GM23248 (cell line): ENCODE results near the gene ONECUT3. TPM values are rescaled to one million over a fixed set of nuclear protein-coding genes. Genes with fewer than 3 reads are reported as not detected.

Experiments used
- DNase-seq: peaks from one replicate; pipeline ENCODE4 v3.0.0-alpha.2; 2015
- H2AFZ ChIP-seq: fragments of 200-600 bp; sonication (generic); 2 replicates; pipeline ENCODE4 v1.6.1; 2016; ENCODE audit warnings: antibody characterized with exemption
- H3F3A ChIP-seq: fragments of 200-600 bp; sonication (generic); 2 replicates; pipeline ENCODE4 v1.6.1; 2016; ENCODE audit warnings: mild to moderate bottlenecking, antibody characterized with exemption, mixed run types; ENCODE audit not compliant: insufficient read depth
- H3K27ac ChIP-seq: fragments of 200-600 bp; sonication (generic); 2 replicates; pipeline ENCODE4 v1.5.1; 2016; ENCODE audit warnings: mild to moderate bottlenecking
- H3K27me3 ChIP-seq: fragments of 200-600 bp; sonication (generic); replicated peaks from 2 replicates; pipeline ENCODE4 v1.6.1; 2016; ENCODE audit warnings: mild to moderate bottlenecking; ENCODE audit not compliant: insufficient read depth
- H3K36me3 ChIP-seq: fragments of 200-600 bp; sonication (generic); 2 replicates; pipeline ENCODE4 v1.6.1; 2016; ENCODE audit warnings: low read depth, mild to moderate bottlenecking
- H3K4me1 ChIP-seq: fragments of 200-600 bp; sonication (generic); 2 replicates; pipeline ENCODE4 v1.6.1; 2016; ENCODE audit warnings: mild to moderate bottlenecking; ENCODE audit not compliant: insufficient read depth
- H3K4me2 ChIP-seq: fragments of 200-600 bp; sonication (generic); one replicate; pipeline ENCODE4 v1.6.1; 2016; ENCODE audit warnings: mild to moderate bottlenecking; ENCODE audit not compliant: unreplicated experiment
- H3K4me3 ChIP-seq: fragments of 200-600 bp; sonication (generic); 2 replicates; pipeline ENCODE4 v1.5.1; 2016; ENCODE audit warnings: mild to moderate bottlenecking
- H3K79me2 ChIP-seq: fragments of 200-600 bp; sonication (generic); 2 replicates; pipeline ENCODE4 v1.6.1; 2016; ENCODE audit warnings: mild to moderate bottlenecking; ENCODE audit not compliant: insufficient read depth
- H3K9ac ChIP-seq: fragments of 200-600 bp; sonication (generic); 2 replicates; pipeline ENCODE4 v1.6.1; 2016; ENCODE audit warnings: mild to moderate bottlenecking
- H3K9me2 ChIP-seq: fragments of 200-600 bp; sonication (generic); 2 replicates; pipeline ENCODE4 v1.6.1; 2016; ENCODE audit warnings: mixed run types, mild to moderate bottlenecking, moderate library complexity; ENCODE audit not compliant: insufficient read depth
- H3K9me3 ChIP-seq: fragments of 200-600 bp; sonication (generic); one replicate; pipeline ENCODE4 v1.6.1; 2017; ENCODE audit warnings: low read depth
- H4K20me1 ChIP-seq: fragments of 200-600 bp; sonication (generic); 2 replicates; pipeline ENCODE4 v1.6.0; 2016; ENCODE audit not compliant: insufficient read depth
- EZH2 ChIP-seq: fragments of 200-600 bp; sonication (generic); IDR thresholded peaks from 2 replicates; pipeline ENCODE4 v1.6.1; 2018; ENCODE audit warnings: antibody characterized with exemption, mild to moderate bottlenecking; ENCODE audit not compliant: insufficient read depth, poor library complexity, severe bottlenecking
- EZH2phosphoT487 ChIP-seq: fragments of 200-600 bp; sonication (generic); IDR thresholded peaks from 2 replicates; pipeline ENCODE4 v1.6.1; 2018; ENCODE audit warnings: antibody characterized with exemption, moderate library complexity, mild to moderate bottlenecking, low read depth; ENCODE audit not compliant: insufficient read depth
- WGBS, 2 experiments: methylation state at CpG; one replicate each; pipeline ENCODE4 v1.1.6; 2015 to 2017; ENCODE audit warnings: low lambda C conversion rate in 2 of 2, low coverage in 1 of 2; ENCODE audit errors: missing lambda C conversion rate in 2 of 2; 5-methylcytosine and 5-hydroxymethylcytosine counted together
- in situ Hi-C: fragments of 300-500 bp; cut with MboI; formaldehyde crosslinking; loops from 2 replicates; pipeline ENCODE4 v1.15.0; 2020
- polyA plus RNA-seq: library from polyadenylated mRNA; unstranded; fragments of >200 nt; fragmentation: Nextera tagmentation; extraction: Ambion mirVana; gene quantifications from 2 replicates; pipeline ENCODE4 v1.2.1, GENCODE V29; 2016
- total RNA-seq: library from RNA; depleted of rRNA; stranded (reverse); fragments of >200 nt; shearing (Covaris generic); gene quantifications from 2 replicates; pipeline ENCODE4 v1.2.3, GENCODE V29; 2014

The ONECUT3 gene
- total and polyA plus RNA-seq, 2 experiments from 2014 or later, result not detected

DNA sequence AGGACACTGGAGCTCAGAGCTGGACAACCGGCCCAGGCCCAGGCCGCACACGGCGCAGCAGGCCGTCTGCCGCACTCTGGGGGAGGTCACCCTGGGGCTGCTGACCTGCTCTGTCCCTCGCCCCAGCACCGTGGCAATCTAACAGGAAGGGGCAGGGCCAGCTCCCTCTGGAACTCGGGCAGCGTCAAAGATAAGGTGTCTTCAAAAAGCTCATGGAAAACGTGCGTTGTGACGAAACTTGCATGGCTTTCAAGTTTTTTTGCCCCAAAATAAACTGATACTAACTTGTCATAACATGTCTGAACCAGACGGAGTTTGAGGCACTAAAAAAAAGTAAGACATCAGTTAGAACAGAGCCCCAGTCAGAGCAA lies 70.9 kb downstream of the ONECUT3 start:
- Histone ChIP-seq H3K79me2 (peaks cover 8% of the 10 kb centered on the region), H3K9me2 (no peaks in the 10 kb centered on the region), H3K9me3 (no peaks in the 10 kb centered on the region), H3K4me2 (no peak overlapping the region), H3K36me3 (peaks cover 6% of the 10 kb centered on the region; the same call in 1 of the 2 replicates), H4K20me1 (no peaks in the 10 kb centered on the region), H3K27me3 (no peaks in the 10 kb centered on the region), H3K9ac (no peak overlapping the region), H2AFZ (no peak overlapping the region), H3K4me3 (no peak overlapping the region), H3F3A (no peaks in the 10 kb centered on the region), H3K27ac (no peak overlapping the region), H3K4me1 (no peaks in the 10 kb centered on the region)
- no peak for DNase-seq
- WGBS, 2 experiments, result 83 to 84% methylated on average over 14 of the region's 14 CpGs
- TF ChIP-seq EZH2phosphoT487 (no peak), EZH2 (no peak)
- in situ Hi-C loops, result no loop called here

GRCh38 chr19:1825909-1826556 lies 72.7 kb downstream of the ONECUT3 start:
- Histone ChIP-seq H2AFZ (no peak overlapping the region), H3K4me1 (no peaks in the 10 kb centered on the region), H3K36me3 (no peaks in the 10 kb centered on the region), H3K9ac (no peak overlapping the region), H3K27ac (no peak overlapping the region), H3K27me3 (no peaks in the 10 kb centered on the region), H4K20me1 (no peaks in the 10 kb centered on the region), H3K4me3 (no peak overlapping the region), H3K4me2 (no peak overlapping the region), H3K79me2 (peaks cover 26% of the 10 kb centered on the region), H3K9me3 (no peaks in the 10 kb centered on the region), H3K9me2 (no peaks in the 10 kb centered on the region), H3F3A (no peaks in the 10 kb centered on the region)
- in situ Hi-C loops, result no loop called here
- TF ChIP-seq EZH2phosphoT487 (no peak), EZH2 (no peak)
- 39 to 40% methylated on average over 8 to 15 of the region's 15 CpGs for whole genome bisulfite sequencing, 2 experiments
- peak; percentile 80 for DNase-seq

DNA sequence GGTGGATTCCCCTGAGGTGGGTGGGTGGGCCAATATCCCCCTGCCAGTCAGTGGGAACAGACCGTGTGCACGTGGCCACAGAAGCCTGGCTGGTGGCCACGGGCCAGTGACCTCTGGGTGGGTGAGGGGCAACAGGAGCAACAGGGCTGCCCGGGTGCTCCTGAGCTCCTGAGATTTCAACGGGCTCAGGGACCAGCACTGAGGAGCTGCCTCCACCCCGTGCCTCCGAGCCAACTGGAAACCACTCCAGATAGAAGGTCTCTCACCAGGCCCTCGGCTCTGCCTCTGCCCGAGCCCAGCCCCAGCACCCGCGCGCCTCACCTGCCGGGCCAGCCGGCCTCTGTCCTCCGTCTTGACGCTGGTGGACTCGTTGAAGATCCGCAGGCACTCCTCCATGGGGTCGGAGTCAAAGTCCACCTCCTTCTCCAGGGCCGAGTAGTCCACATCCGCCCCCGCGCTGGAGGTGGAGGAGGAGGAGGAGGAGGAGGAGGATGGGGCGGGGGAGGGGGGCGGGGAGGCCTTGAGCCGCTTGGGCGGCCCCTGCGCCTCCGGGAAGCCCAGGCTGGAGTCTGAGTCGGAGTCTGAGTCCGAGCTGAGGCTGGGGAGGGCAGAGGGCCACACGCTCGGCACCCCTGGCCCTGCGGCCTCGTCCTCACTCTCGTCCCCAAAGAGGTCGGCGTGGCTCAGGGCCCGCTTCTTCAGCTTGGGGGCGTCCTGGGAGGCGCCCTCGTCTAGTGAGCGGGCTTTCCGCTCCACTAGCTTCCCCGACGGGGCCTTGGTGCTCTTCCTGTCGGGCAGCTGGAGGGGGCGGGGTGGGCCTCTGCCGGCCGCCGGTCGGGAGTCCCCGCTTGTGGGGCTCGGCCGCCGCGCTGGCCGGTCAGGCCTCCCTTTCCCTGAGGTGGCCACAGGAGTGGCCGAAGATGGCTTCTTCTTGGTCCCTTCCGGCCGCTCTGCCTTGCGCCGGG lies 73.5 kb downstream of the ONECUT3 start:
- H3K79me2 ChIP-seq, result peaks cover 32% of the 10 kb centered on the region
- no peak overlapping the region for H3K4me3 ChIP-seq
- no peak overlapping the region for H3K27ac ChIP-seq
- no peaks in the 10 kb centered on the region for H3K9me3 ChIP-seq
- H3K4me2 ChIP-seq, result no peak overlapping the region
- in situ Hi-C loops, result no loop called here
- 78 to 81% methylated on average over 29 to 60 of the region's 63 CpGs for WGBS, 2 experiments
- H3K27me3 ChIP-seq, result no peaks in the 10 kb centered on the region
- no peak for DNase-seq
- H3K9ac ChIP-seq, result no peak overlapping the region
- no peaks in the 10 kb centered on the region for H3F3A ChIP-seq
- H2AFZ ChIP-seq, result no peak overlapping the region
- H3K9me2 ChIP-seq, result no peaks in the 10 kb centered on the region
- TF ChIP-seq EZH2 (no peak), EZH2phosphoT487 (no peak)
- no peaks in the 10 kb centered on the region for H3K36me3 ChIP-seq
- H4K20me1 ChIP-seq, result no peaks in the 10 kb centered on the region
- no peaks in the 10 kb centered on the region for H3K4me1 ChIP-seq

DNA sequence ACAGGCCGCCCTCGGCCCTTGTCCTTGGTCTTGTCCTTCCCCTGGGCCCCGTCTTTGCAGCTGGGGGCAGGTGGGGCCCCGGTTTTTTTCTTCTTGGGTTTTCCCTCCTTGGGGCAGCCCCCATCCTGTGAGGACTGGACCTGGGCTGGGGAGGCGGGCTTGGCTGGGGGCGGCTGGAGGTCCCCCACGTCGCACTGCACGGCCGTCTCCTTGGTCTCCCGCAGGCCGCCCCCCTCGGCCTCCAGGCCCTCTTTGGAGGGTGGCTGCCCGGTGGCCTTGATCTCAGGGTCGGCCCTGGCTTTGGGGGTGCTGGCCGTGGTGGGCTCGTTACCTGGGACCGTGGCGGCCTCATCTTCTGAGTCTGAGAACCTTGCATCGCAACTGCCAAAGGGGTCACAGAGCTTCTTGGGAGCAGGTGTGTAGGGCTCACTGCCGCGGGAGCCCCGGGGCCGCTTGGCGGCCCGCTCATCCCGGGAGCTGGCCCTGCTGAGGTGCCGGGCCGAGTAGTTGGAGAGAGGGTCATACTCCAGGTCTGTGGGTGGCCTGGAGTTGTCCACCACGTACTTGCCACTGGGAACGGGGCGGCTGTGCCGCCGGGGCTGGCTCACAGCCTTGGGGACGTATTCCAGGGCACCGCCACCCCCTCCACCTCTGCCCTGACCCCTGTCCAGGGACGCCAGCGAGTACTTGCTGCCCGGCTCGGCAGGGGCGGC lies 74.4 kb downstream of the ONECUT3 start:
- TF ChIP-seq EZH2, result no peak
- TF ChIP-seq EZH2phosphoT487, result no peak
- Histone ChIP-seq H3K9me2 (no peaks in the 10 kb centered on the region), H3F3A (no peaks in the 10 kb centered on the region), H3K9me3 (no peaks in the 10 kb centered on the region), H3K9ac (no peak overlapping the region), H3K36me3 (no peaks in the 10 kb centered on the region), H3K4me1 (no peaks in the 10 kb centered on the region), H3K27ac (no peak overlapping the region), H3K4me2 (no peak overlapping the region), H4K20me1 (no peaks in the 10 kb centered on the region), H3K79me2 (peaks cover 41% of the 10 kb centered on the region), H2AFZ (no peak overlapping the region), H3K4me3 (no peak overlapping the region), H3K27me3 (no peaks in the 10 kb centered on the region)
- no peak for DNase-seq
- in situ Hi-C loops, result no loop called here
- 90 to 91% methylated on average over 37 to 41 of the region's 41 CpGs for WGBS, 2 experiments
